Ascending aorta (tissue), 2 donors: Measurements from ENCODE around the gene SAFB2. TPM values are rescaled to one million over a fixed set of nuclear protein-coding genes. Genes with fewer than 3 reads are reported as not detected.

Source experiments
- DNase-seq, 2 donors: peaks; one replicate each; pipeline ENCODE4 v3.0.0-alpha.2; 2019; ENCODE audit warnings: low spot score in 2 of 2
- H3K27ac ChIP-seq, 2 donors: fragments of 200-600 bp; sonication (generic); one replicate each; pipeline ENCODE4 v1.5.1; 2016 to 2017; ENCODE audit warnings: mild to moderate bottlenecking in 1 of 2
- H3K27me3 ChIP-seq: fragments of 200-600 bp; sonication (generic); one replicate; pipeline ENCODE4 v1.5.1; 2017
- H3K36me3 ChIP-seq, 2 donors: fragments of 200-600 bp; sonication (generic); one replicate each; pipeline ENCODE4 v1.5.1; 2016
- H3K4me1 ChIP-seq, 2 donors: fragments of 200-600 bp; sonication (generic); one replicate each; pipeline ENCODE4 v1.5.1; 2016 to 2017; ENCODE audit warnings: mild to moderate bottlenecking in 1 of 2
- H3K4me3 ChIP-seq, 2 donors: fragments of 200-600 bp; sonication (generic); one replicate each; pipeline ENCODE4 v1.5.1; 2016 to 2017; ENCODE audit warnings: mild to moderate bottlenecking in 1 of 2
- H3K9me3 ChIP-seq, 2 donors: fragments of 200-600 bp; sonication (generic); one replicate each; pipeline ENCODE4 v1.5.1; 2016
- CTCF ChIP-seq, 3 experiments: fragments of 200-600 bp in 2 of 3; fragments of 450-650 bp in 1 of 3; sonication (generic) in 2 of 3; IDR thresholded peaks; one replicate each; pipeline ENCODE4 v1.5.1; 2016 to 2019; ENCODE audit warnings: antibody characterized with exemption in 3 of 3, mild to moderate bottlenecking in 1 of 3, moderate library complexity in 1 of 3
- intact Hi-C: fragments of 100-400 bp; cut with DNase I; formaldehyde crosslinking; loops from one replicate; pipeline ENCODE4 v1.15.1; 2023
- total RNA-seq: library from RNA; depleted of rRNA; stranded (reverse); fragments of >200 nt; gene quantifications from one replicate; pipeline ENCODE4 v1.1.0, GENCODE V29; 2016

The SAFB2 gene
- total RNA-seq, result 10.7 TPM

GRCh38 chr19:5622465-5623396, at the start of gene SAFB2, which contains the start of gene SAFB:
TSS of gene SAFB2 (minus strand) at chr19:5622776. CDS start at chr19:5622715, 61 bp downstream.
TSS of gene SAFB (plus strand) at chr19:5623083. CDS start at chr19:5623206, 123 bp downstream.
- peak; percentile 97 to 100 for DNase-seq
- intact Hi-C loops, result loop anchor here (1.0 to 10.0 kb wide), 7 partner anchors 58 to 1112 kb away; partner anchors contain the start of genes CATSPERD, DPP9, GPR108 and KDM4B
- Histone ChIP-seq H3K36me3 (peaks cover 15 to 38% of the 10 kb centered on the region in 2 donors), H3K9me3 (no peaks in the 10 kb centered on the region), H3K27me3 (no peaks in the 10 kb centered on the region), H3K4me3 (peak within 1 kb of the TSS; percentile 86 to 96), H3K4me1 (peaks cover 3 to 49% of the 10 kb centered on the region in 2 donors), H3K27ac (peak within 1 kb of the TSS; percentile 93 to 97)
- TF ChIP-seq CTCF (IDR thresholded peaks at IDR 0.05), result peak in 2 of 3 experiments; percentile 6 to 9

GRCh38 chr19:5671600-5671999, 49.0 kb upstream of the SAFB2 start:
- no peaks in the 10 kb centered on the region for H3K4me1 ChIP-seq
- H3K9me3 ChIP-seq, result no peaks in the 10 kb centered on the region
- no peak overlapping the region for H3K27ac ChIP-seq
- peaks cover 29 to 36% of the 10 kb centered on the region in 2 donors for H3K36me3 ChIP-seq
- intact Hi-C loops, result no loop called here
- H3K27me3 ChIP-seq, result no peaks in the 10 kb centered on the region
- H3K4me3 ChIP-seq, result no peak overlapping the region
- DNase-seq, result no peak
- TF ChIP-seq CTCF (IDR thresholded peaks at IDR 0.05), result no peak

GRCh38 chr19:5669212-5669611, 46.6 kb upstream of the SAFB2 start:
- intact Hi-C loops, result no loop called here
- Histone ChIP-seq H3K27ac (no peak overlapping the region), H3K9me3 (no peaks in the 10 kb centered on the region), H3K4me3 (no peak overlapping the region), H3K27me3 (no peaks in the 10 kb centered on the region), H3K36me3 (peaks cover 53 to 60% of the 10 kb centered on the region in 2 donors), H3K4me1 (no peaks in the 10 kb centered on the region)
- no peak for TF ChIP-seq CTCF (IDR thresholded peaks at IDR 0.05)
- DNase-seq, result no peak

GRCh38 chr19:5667751-5668271, 45.2 kb upstream of the SAFB2 start:
- no peak for TF ChIP-seq CTCF (IDR thresholded peaks at IDR 0.05)
- Histone ChIP-seq H3K9me3 (no peaks in the 10 kb centered on the region), H3K27ac (no peak overlapping the region), H3K4me3 (no peak overlapping the region), H3K4me1 (no peaks in the 10 kb centered on the region), H3K27me3 (no peaks in the 10 kb centered on the region), H3K36me3 (peaks cover 67 to 74% of the 10 kb centered on the region in 2 donors)
- intact Hi-C loops, result no loop called here
- no peak for DNase-seq

DNA sequence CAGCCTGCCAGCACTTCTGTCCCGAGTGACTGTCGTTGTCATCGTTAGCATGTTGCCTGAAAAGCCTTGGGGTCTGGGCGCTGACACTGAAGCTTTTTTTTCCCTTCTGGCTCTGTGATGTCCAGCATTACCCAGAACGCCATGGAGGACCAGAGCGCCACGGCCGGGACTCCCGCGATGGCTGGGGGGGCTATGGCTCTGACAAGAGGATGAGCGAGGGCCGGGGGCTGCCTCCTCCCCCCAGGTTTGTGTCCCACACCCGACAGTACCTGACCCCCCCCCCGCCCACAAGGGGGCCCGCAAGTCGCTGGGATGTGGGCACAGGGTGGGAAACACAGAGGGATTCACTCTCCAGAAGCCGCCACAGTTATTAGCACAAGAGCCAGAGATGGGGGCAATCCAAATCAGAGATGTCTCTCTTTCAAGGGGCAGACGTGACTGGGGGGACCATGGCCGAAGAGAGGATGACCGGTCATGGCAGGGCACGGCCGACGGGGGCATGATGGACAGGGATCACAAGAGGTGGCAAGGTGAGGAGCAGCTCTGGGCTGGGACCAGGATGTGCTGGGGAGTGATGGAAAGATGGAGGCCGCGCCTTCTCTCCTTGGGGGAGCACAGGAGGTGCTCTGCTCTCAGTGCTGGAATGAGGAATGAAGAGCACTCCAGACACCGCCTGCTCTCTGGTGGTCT, 44.5 kb upstream of the SAFB2 start:
- no peak for TF ChIP-seq CTCF (IDR thresholded peaks at IDR 0.05)
- Histone ChIP-seq H3K4me3 (no peak overlapping the region), H3K27me3 (no peaks in the 10 kb centered on the region), H3K4me1 (no peaks in the 10 kb centered on the region), H3K36me3 (peaks cover 75 to 82% of the 10 kb centered on the region in 2 donors), H3K9me3 (no peaks in the 10 kb centered on the region), H3K27ac (no peak overlapping the region)
- intact Hi-C loops, result no loop called here
- no peak for DNase-seq
